Measurements from ENCODE around the gene PRKCA. TPM values are rescaled to one million over a fixed set of nuclear protein-coding genes. Genes with fewer than 3 reads are reported as not detected.

PRKCA gene
- total RNA-seq, 2 donors from 2014 or later = 84.9 to 93.9 TPM

GRCh38 chr17:66803474-66803951 lies 501.1 kb downstream of the PRKCA start:
- no peaks in the 10 kb centered on the region for H3K9me3 ChIP-seq (ENCODE audit: control insufficient read depth, low read length, poor library complexity, severe bottlenecking)
- ATAC-seq (no peak), DNase-seq (no peak)
- H3K36me3 Mint-ChIP-seq (ENCODE audit: low read depth) = peaks cover 3% of the 10 kb centered on the region
- H3K27me3 Mint-ChIP-seq = no peaks in the 10 kb centered on the region
- peaks cover 5% of the 10 kb centered on the region for H3K4me1 Mint-ChIP-seq
- H3K27ac Mint-ChIP-seq = no peak overlapping the region
- no peak overlapping the region for H3K4me3 Mint-ChIP-seq

GRCh38 chr17:66805567-66805966 lies 503.2 kb downstream of the PRKCA start:
- H3K4me1 Mint-ChIP-seq = peaks cover 5% of the 10 kb centered on the region
- H3K27ac Mint-ChIP-seq = no peak overlapping the region
- no peak for ATAC-seq
- no peaks in the 10 kb centered on the region for H3K36me3 Mint-ChIP-seq (ENCODE audit: low read depth)
- H3K4me3 Mint-ChIP-seq = no peak overlapping the region
- H3K9me3 ChIP-seq (ENCODE audit: control insufficient read depth, low read length, poor library complexity, severe bottlenecking) = no peaks in the 10 kb centered on the region
- no peak for DNase-seq
- H3K27me3 Mint-ChIP-seq = no peaks in the 10 kb centered on the region

GRCh38 chr17:66807182-66807581 lies 504.8 kb downstream of the PRKCA start:
- H3K27me3 Mint-ChIP-seq = no peaks in the 10 kb centered on the region
- H3K9me3 ChIP-seq (ENCODE audit: control insufficient read depth, low read length, poor library complexity, severe bottlenecking) = no peaks in the 10 kb centered on the region
- peaks cover 5% of the 10 kb centered on the region for H3K4me1 Mint-ChIP-seq
- no peak overlapping the region for H3K4me3 Mint-ChIP-seq
- ATAC-seq (no peak), DNase-seq (no peak)
- H3K27ac Mint-ChIP-seq = peak overlapping the region; percentile 19
- H3K36me3 Mint-ChIP-seq (ENCODE audit: low read depth) = no peaks in the 10 kb centered on the region

GRCh38 chr17:66809408-66809807 lies 507.0 kb downstream of the PRKCA start:
- H3K9me3 ChIP-seq (ENCODE audit: control insufficient read depth, low read length, poor library complexity, severe bottlenecking) = no peaks in the 10 kb centered on the region
- H3K27me3 Mint-ChIP-seq = no peaks in the 10 kb centered on the region
- no peak overlapping the region for H3K4me3 Mint-ChIP-seq
- ATAC-seq (no peak), DNase-seq (no peak)
- no peaks in the 10 kb centered on the region for H3K36me3 Mint-ChIP-seq (ENCODE audit: low read depth)
- H3K4me1 Mint-ChIP-seq = peaks cover 5% of the 10 kb centered on the region
- no peak overlapping the region for H3K27ac Mint-ChIP-seq

- H3K36me3 Mint-ChIP-seq (ENCODE audit: low read depth) = no peaks in the 10 kb centered on the region
- no peaks in the 10 kb centered on the region for H3K9me3 ChIP-seq (ENCODE audit: control insufficient read depth, low read length, poor library complexity, severe bottlenecking)
- DNase-seq (no peak), ATAC-seq (no peak)
- peaks cover 2% of the 10 kb centered on the region for H3K4me1 Mint-ChIP-seq
- no peak overlapping the region for H3K27ac Mint-ChIP-seq
- no peaks in the 10 kb centered on the region for H3K27me3 Mint-ChIP-seq
- no peak overlapping the region for H3K4me3 Mint-ChIP-seq
These were observed 508.7 kb downstream of the PRKCA start for GRCh38 chr17:66810951-66811682.

- ATAC-seq = no peak
- H3K4me1 Mint-ChIP-seq = no peaks in the 10 kb centered on the region
- H3K9me3 ChIP-seq (ENCODE audit: control insufficient read depth, low read length, poor library complexity, severe bottlenecking) = no peaks in the 10 kb centered on the region
- H3K27ac Mint-ChIP-seq = no peak overlapping the region
- H3K27me3 Mint-ChIP-seq = no peaks in the 10 kb centered on the region
- no peak for DNase-seq
- H3K36me3 Mint-ChIP-seq (ENCODE audit: low read depth) = no peaks in the 10 kb centered on the region
- no peak overlapping the region for H3K4me3 Mint-ChIP-seq
These were observed 509.3 kb downstream of the PRKCA start for GRCh38 chr17:66811683-66812054.

- no peak for DNase-seq
- Mint-ChIP-seq H3K4me1 (no peaks in the 10 kb centered on the region), H3K4me3 (no peak overlapping the region), H3K27ac (no peak overlapping the region), H3K27me3 (no peaks in the 10 kb centered on the region), H3K36me3 (ENCODE audit: low read depth) (no peaks in the 10 kb centered on the region)
- ATAC-seq = no peak
- H3K9me3 ChIP-seq (ENCODE audit: control insufficient read depth, low read length, poor library complexity, severe bottlenecking) = no peaks in the 10 kb centered on the region
These were observed 510.2 kb downstream of the PRKCA start for GRCh38 chr17:66812571-66812970.

GRCh38 chr17:66813296-66813695 lies 510.9 kb downstream of the PRKCA start:
- Mint-ChIP-seq H3K27me3 (no peaks in the 10 kb centered on the region), H3K4me3 (no peak overlapping the region), H3K27ac (no peak overlapping the region), H3K36me3 (ENCODE audit: low read depth) (no peaks in the 10 kb centered on the region), H3K4me1 (no peaks in the 10 kb centered on the region)
- H3K9me3 ChIP-seq (ENCODE audit: control insufficient read depth, low read length, poor library complexity, severe bottlenecking) = no peaks in the 10 kb centered on the region
- DNase-seq = no peak
- no peak for ATAC-seq

GRCh38 chr17:66814026-66814425 lies 511.6 kb downstream of the PRKCA start:
- Mint-ChIP-seq H3K27me3 (no peaks in the 10 kb centered on the region), H3K27ac (no peak overlapping the region), H3K36me3 (ENCODE audit: low read depth) (no peaks in the 10 kb centered on the region), H3K4me1 (no peaks in the 10 kb centered on the region), H3K4me3 (no peak overlapping the region)
- H3K9me3 ChIP-seq (ENCODE audit: control insufficient read depth, low read length, poor library complexity, severe bottlenecking) = no peaks in the 10 kb centered on the region
- DNase-seq (no peak), ATAC-seq (no peak)

- H3K36me3 Mint-ChIP-seq (ENCODE audit: low read depth) = no peaks in the 10 kb centered on the region
These were observed 512.2 kb downstream of the PRKCA start for GRCh38 chr17:66814570-66814969.

GRCh38 chr17:66817750-66818149 lies 515.3 kb downstream of the PRKCA start:
- H3K36me3 Mint-ChIP-seq (ENCODE audit: low read depth) = no peaks in the 10 kb centered on the region
- H3K27ac Mint-ChIP-seq = no peak overlapping the region

More at GRCh38 chr17:66814570-66814969, 512.2 kb downstream of the PRKCA start:
- no peaks in the 10 kb centered on the region for H3K4me1 Mint-ChIP-seq
- no peak for DNase-seq
- H3K9me3 ChIP-seq (ENCODE audit: control insufficient read depth, low read length, poor library complexity, severe bottlenecking) = no peaks in the 10 kb centered on the region
- no peak overlapping the region for H3K27ac Mint-ChIP-seq
- ATAC-seq = no peak
- H3K27me3 Mint-ChIP-seq = no peaks in the 10 kb centered on the region
- H3K4me3 Mint-ChIP-seq = no peak overlapping the region

GRCh38 chr17:66819466-66819865 lies 517.1 kb downstream of the PRKCA start:
- H3K9me3 ChIP-seq (ENCODE audit: control insufficient read depth, low read length, poor library complexity, severe bottlenecking) = no peaks in the 10 kb centered on the region
- DNase-seq (no peak), ATAC-seq (no peak)
- no peak overlapping the region for H3K27ac Mint-ChIP-seq
- no peaks in the 10 kb centered on the region for H3K4me1 Mint-ChIP-seq
- H3K27me3 Mint-ChIP-seq = peaks cover 2% of the 10 kb centered on the region
- H3K36me3 Mint-ChIP-seq (ENCODE audit: low read depth) = no peaks in the 10 kb centered on the region
- H3K4me3 Mint-ChIP-seq = no peak overlapping the region

More at GRCh38 chr17:66817750-66818149, 515.3 kb downstream of the PRKCA start:
- no peaks in the 10 kb centered on the region for H3K4me1 Mint-ChIP-seq
- no peaks in the 10 kb centered on the region for H3K9me3 ChIP-seq (ENCODE audit: control insufficient read depth, low read length, poor library complexity, severe bottlenecking)
- ATAC-seq (no peak), DNase-seq (no peak)
- no peaks in the 10 kb centered on the region for H3K27me3 Mint-ChIP-seq
- H3K4me3 Mint-ChIP-seq = no peak overlapping the region

- no peaks in the 10 kb centered on the region for H3K36me3 Mint-ChIP-seq (ENCODE audit: low read depth)
- H3K9me3 ChIP-seq (ENCODE audit: control insufficient read depth, low read length, poor library complexity, severe bottlenecking) = no peaks in the 10 kb centered on the region
- H3K4me1 Mint-ChIP-seq = no peaks in the 10 kb centered on the region
- DNase-seq (no peak), ATAC-seq (no peak)
- H3K27ac Mint-ChIP-seq = no peak overlapping the region
- H3K4me3 Mint-ChIP-seq = no peak overlapping the region
- peaks cover 9% of the 10 kb centered on the region for H3K27me3 Mint-ChIP-seq
These were observed 519.6 kb downstream of the PRKCA start for GRCh38 chr17:66822009-66822408.

- no peaks in the 10 kb centered on the region for H3K9me3 ChIP-seq (ENCODE audit: control insufficient read depth, low read length, poor library complexity, severe bottlenecking)
- DNase-seq (no peak), ATAC-seq (no peak)
- Mint-ChIP-seq H3K27me3 (peaks cover 46% of the 10 kb centered on the region), H3K4me1 (peaks cover 2% of the 10 kb centered on the region), H3K4me3 (no peak overlapping the region), H3K36me3 (ENCODE audit: low read depth) (no peaks in the 10 kb centered on the region), H3K27ac (no peak overlapping the region)
These were observed 524.4 kb downstream of the PRKCA start for GRCh38 chr17:66826856-66827255.

All from T-helper 17 cell (primary cell).